Tibial nerve (tissue), 4 donors: ENCODE results near the gene CABP1. TPM values are rescaled to one million over a fixed set of nuclear protein-coding genes. Genes with fewer than 3 reads are reported as not detected.

ENCODE experiments used
- DNase-seq, 2 donors: peaks; one replicate each; pipeline ENCODE4 v3.0.0-alpha.2; 2019; ENCODE audit warnings: low spot score in 2 of 2
- H3K27ac ChIP-seq, 4 donors: fragments of 200-600 bp; sonication (generic) in 3 of 4; one replicate each; pipeline ENCODE4 v1.5.1; 2017 to 2019; ENCODE audit warnings: mild to moderate bottlenecking in 1 of 4
- H3K27me3 ChIP-seq, 2 donors: fragments of 200-600 bp; sonication (generic) in 1 of 2; one replicate each; pipeline versions ENCODE4 v1.5.1 to v1.6.0; 2017 to 2019
- H3K36me3 ChIP-seq, 3 donors: fragments of 200-600 bp; sonication (generic); one replicate each; pipeline ENCODE4 v1.5.1; 2018 to 2019
- H3K4me1 ChIP-seq, 4 donors: fragments of 200-600 bp; sonication (generic) in 3 of 4; one replicate each; pipeline ENCODE4 v1.5.1; 2017 to 2019
- H3K4me3 ChIP-seq, 4 donors: fragments of 200-600 bp; sonication (generic) in 3 of 4; one replicate each; pipeline ENCODE4 v1.5.1; 2017 to 2019; ENCODE audit warnings: mild to moderate bottlenecking in 1 of 4, moderate library complexity in 1 of 4
- H3K9me3 ChIP-seq, 4 donors: fragments of 200-600 bp; sonication (generic) in 3 of 4; one replicate each; pipeline ENCODE4 v1.5.1; 2017 to 2019
- CTCF ChIP-seq, 5 experiments: fragments of 200-600 bp in 3 of 5; fragments of 450-650 bp in 2 of 5; sonication (generic) in 3 of 5; IDR thresholded peaks; one replicate each; pipeline ENCODE4 v1.5.1; 2016 to 2019; ENCODE audit warnings: antibody characterized with exemption in 5 of 5, mild to moderate bottlenecking in 3 of 5, moderate library complexity in 2 of 5
- EP300 ChIP-seq, 2 donors: sonication (generic); formaldehyde crosslinking; IDR thresholded peaks; one replicate each; pipeline ENCODE4 v1.6.1; 2017; ENCODE audit warnings: antibody characterized with exemption in 2 of 2, mild to moderate bottlenecking in 1 of 2
- POLR2A ChIP-seq, 2 donors: fragments of 450-650 bp; IDR thresholded peaks; one replicate each; pipeline ENCODE4 v1.6.1; 2017; ENCODE audit warnings: antibody characterized with exemption in 2 of 2, mild to moderate bottlenecking in 2 of 2, moderate library complexity in 2 of 2
- WGBS, 2 donors: methylation state at CpG; one replicate each; pipeline ENCODE4 v1.1.5; 2018; 5-methylcytosine and 5-hydroxymethylcytosine counted together
- total RNA-seq, 4 donors: library from RNA; depleted of rRNA; stranded (reverse); fragments of >200 nt; gene quantifications; one replicate each; pipeline ENCODE4 v1.1.0, GENCODE V29; 2016

Gene CABP1
- total RNA-seq, 4 donors from 2014 or later, result 0.21 to 0.22 TPM; not detected in 2

GRCh38 chr12:120628919-120629318, 11.5 kb upstream of the CABP1 start:
- Histone ChIP-seq H3K27ac (no peak overlapping the region), H3K27me3 (peaks cover 0 to 6% of the 10 kb centered on the region in 2 donors), H3K9me3 (no peaks in the 10 kb centered on the region), H3K4me3 (no peak overlapping the region), H3K4me1 (no peaks in the 10 kb centered on the region), H3K36me3 (no peaks in the 10 kb centered on the region)
- WGBS, 2 donors, result 58% methylated on average over 4 of the region's 4 CpGs
- no peak for DNase-seq
- no peak for TF ChIP-seq CTCF (IDR thresholded peaks at IDR 0.05)
- TF ChIP-seq POLR2A (IDR thresholded peaks at IDR 0.05), result no peak
- TF ChIP-seq EP300 (IDR thresholded peaks at IDR 0.05), result no peak

DNA sequence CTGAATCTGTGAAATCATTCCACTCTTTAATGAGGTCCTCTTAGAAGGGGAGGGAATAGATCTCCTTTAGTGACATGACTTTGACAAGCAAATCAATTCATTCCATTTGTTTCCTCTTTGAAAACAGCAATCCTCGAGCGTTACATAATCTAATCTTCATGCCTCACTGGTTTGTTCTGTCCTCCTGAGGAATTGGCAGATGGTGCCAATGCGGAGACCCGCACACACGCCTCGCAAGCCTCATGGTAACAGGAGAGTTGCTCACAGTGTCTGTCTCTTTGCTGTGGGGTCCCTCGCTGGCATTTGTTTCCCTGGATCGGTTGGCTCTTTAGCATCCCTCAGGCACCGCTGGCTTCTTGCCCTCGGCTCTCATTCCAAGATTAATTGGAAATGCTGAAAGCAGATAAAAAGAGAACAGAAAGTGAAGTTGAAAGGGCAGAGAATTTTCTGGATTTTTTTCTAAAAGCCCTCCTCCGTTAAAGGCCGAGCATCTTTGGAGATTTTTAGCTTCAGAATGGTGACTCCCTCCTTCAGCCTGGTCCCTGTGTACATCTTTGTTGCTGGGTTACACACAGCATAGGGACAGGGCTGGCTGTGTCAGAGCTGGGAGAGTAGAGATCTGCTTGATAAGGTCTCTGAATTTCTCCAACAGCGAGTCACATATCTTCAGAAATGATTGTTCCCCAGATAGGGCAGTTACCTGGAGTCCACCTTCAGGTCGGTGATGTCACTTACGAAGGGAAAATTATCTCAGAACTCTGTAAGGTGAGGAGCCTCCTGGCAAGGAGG, 10.1 kb upstream of the CABP1 start:
- peaks cover 0 to 6% of the 10 kb centered on the region in 2 donors for H3K27me3 ChIP-seq
- H3K27ac ChIP-seq, result no peak overlapping the region
- TF ChIP-seq CTCF (IDR thresholded peaks at IDR 0.05), result no peak
- no peaks in the 10 kb centered on the region for H3K4me1 ChIP-seq
- no peak overlapping the region for H3K4me3 ChIP-seq
- H3K9me3 ChIP-seq, result no peaks in the 10 kb centered on the region
- H3K36me3 ChIP-seq, result no peaks in the 10 kb centered on the region
- no peak for DNase-seq
- 50 to 52% methylated on average over 15 of the region's 15 CpGs for WGBS, 2 donors

DNA sequence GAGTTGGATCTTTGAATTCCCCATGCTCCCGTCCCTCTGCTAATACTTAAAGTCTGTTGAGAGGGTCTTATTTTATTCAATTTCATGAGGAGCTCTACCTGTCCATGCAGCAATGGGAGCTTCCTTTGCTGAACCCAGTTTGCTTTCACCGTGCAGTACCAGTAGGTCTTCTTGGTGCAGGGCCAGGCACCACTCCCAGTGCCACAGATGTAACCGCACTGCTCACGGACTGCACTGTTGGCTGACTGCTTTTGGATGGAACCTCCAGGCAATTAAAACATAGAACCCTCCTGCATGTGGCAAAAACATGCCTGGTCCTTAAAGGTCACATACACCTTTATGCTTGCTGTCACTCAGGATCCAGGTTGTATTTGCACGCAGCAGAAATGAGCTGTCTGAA, 9.3 kb upstream of the CABP1 start:
- 55 to 67% methylated on average over 5 of the region's 5 CpGs for WGBS, 2 donors
- no peak overlapping the region for H3K4me3 ChIP-seq
- no peak overlapping the region for H3K27ac ChIP-seq
- TF ChIP-seq EP300 (IDR thresholded peaks at IDR 0.05) (no peak), CTCF (IDR thresholded peaks at IDR 0.05) (no peak), POLR2A (IDR thresholded peaks at IDR 0.05) (no peak)
- H3K36me3 ChIP-seq, result no peaks in the 10 kb centered on the region
- no peak for DNase-seq
- H3K27me3 ChIP-seq, result peaks cover 0 to 6% of the 10 kb centered on the region in 2 donors
- no peaks in the 10 kb centered on the region for H3K4me1 ChIP-seq
- no peaks in the 10 kb centered on the region for H3K9me3 ChIP-seq

DNA sequence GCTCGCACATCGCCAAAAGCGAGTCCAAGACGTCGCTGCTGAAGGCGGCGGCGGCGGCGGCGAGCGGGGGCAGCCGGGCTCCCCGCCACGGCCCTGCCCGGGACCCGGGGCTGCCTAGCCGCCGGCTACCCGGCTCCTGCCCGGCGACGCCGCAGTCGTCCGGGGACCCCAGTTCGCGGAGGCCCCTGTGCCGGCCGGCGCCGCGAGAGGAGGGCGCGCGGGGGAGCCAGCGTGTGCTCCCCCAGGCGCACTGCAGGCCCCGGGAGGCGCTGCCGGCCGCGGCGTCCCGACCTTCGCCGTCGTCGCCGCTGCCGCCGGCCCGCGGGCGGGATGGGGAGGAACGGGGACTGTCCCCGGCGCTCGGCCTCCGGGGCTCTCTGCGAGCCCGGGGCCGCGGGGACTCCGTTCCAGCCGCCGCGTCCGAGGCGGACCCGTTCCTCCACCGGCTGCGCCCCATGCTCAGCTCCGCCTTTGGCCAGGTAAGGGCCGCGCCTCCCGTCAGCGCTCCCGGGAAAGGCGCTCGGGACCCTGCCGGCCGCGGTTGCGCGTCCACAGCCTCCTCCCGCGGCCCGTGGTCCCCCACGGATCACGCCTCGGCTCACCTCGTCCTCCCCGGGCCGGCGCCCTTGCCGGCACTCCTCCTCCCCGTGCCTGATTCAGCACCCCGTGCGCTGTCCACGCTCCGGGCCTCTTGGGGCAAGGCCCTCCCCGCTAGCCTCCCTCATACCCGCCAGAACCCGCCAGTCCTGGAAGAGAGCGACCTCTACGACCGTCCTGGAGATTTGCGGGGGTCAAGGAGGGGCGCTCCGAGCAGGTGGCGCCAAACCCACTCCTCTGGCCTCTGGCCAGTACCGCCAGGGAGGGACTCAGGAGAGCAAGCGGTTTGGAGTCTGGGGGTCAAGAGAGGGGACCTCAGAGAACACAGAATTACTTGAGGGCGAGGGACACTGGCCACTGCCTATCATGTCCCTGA, 721 bp downstream of the CABP1 start:
- no peak for DNase-seq
- no peak overlapping the region for H3K27ac ChIP-seq
- H3K4me3 ChIP-seq, result peak overlapping the region in 3 of 4 donors; percentile 18 to 54 (median 49)
- H3K9me3 ChIP-seq, result no peaks in the 10 kb centered on the region
- no peak for TF ChIP-seq EP300 (IDR thresholded peaks at IDR 0.05)
- TF ChIP-seq POLR2A (IDR thresholded peaks at IDR 0.05), result no peak
- TF ChIP-seq CTCF (IDR thresholded peaks at IDR 0.05), result no peak
- H3K27me3 ChIP-seq, result peaks cover 5 to 58% of the 10 kb centered on the region in 2 donors
- peaks cover 0 to 18% (median 6%) of the 10 kb centered on the region in 4 donors for H3K4me1 ChIP-seq
- no peaks in the 10 kb centered on the region for H3K36me3 ChIP-seq
- 1 to 3% methylated on average over 11 to 39 of the region's 115 CpGs for WGBS, 2 donors

GRCh38 chr12:120642121-120642520, 1.7 kb downstream of the CABP1 start:
- no peak for TF ChIP-seq EP300 (IDR thresholded peaks at IDR 0.05)
- no peak for TF ChIP-seq POLR2A (IDR thresholded peaks at IDR 0.05)
- no peak for TF ChIP-seq CTCF (IDR thresholded peaks at IDR 0.05)
- Histone ChIP-seq H3K27ac (no peak overlapping the region), H3K4me3 (no peak overlapping the region), H3K4me1 (peaks cover 0 to 18% (median 6%) of the 10 kb centered on the region in 4 donors), H3K36me3 (no peaks in the 10 kb centered on the region), H3K27me3 (peaks cover 5 to 58% of the 10 kb centered on the region in 2 donors), H3K9me3 (no peaks in the 10 kb centered on the region)
- DNase-seq, result no peak
- 70 to 72% methylated on average over 9 of the region's 9 CpGs for WGBS, 2 donors
